ENCODE data around the gene HPS4. TPM values are rescaled to one million over a fixed set of nuclear protein-coding genes. Genes with fewer than 3 reads are reported as not detected.

The HPS4 gene
- total RNA-seq, 1 donor from 2014 or later, result 35.3 TPM

DNA sequence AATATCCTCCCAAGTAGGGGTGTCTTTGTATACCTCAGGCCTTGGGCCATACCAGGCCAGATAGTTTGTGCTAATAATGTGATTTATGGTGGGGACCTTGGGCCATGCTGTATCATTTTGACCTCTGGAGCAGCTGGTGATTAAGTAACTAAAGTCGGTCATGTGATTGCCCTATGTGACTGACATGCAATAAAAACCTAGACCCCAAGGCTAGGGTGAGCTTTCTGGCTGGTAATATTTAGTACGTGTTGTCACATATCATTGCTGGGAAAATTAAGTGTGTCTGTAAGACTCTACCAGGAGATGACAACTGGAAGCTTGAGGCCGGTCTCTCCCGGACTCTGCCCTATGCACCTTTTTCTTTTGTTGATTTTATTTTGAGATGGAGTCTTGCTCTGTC is 41.3 kb upstream of the HPS4 start:
- DNase-seq (ENCODE audit: low read depth), result no peak
- H3K4me3 ChIP-seq (ENCODE audit: low read depth, low read length), result no peak overlapping the region
- TF ChIP-seq, protein P1, sequence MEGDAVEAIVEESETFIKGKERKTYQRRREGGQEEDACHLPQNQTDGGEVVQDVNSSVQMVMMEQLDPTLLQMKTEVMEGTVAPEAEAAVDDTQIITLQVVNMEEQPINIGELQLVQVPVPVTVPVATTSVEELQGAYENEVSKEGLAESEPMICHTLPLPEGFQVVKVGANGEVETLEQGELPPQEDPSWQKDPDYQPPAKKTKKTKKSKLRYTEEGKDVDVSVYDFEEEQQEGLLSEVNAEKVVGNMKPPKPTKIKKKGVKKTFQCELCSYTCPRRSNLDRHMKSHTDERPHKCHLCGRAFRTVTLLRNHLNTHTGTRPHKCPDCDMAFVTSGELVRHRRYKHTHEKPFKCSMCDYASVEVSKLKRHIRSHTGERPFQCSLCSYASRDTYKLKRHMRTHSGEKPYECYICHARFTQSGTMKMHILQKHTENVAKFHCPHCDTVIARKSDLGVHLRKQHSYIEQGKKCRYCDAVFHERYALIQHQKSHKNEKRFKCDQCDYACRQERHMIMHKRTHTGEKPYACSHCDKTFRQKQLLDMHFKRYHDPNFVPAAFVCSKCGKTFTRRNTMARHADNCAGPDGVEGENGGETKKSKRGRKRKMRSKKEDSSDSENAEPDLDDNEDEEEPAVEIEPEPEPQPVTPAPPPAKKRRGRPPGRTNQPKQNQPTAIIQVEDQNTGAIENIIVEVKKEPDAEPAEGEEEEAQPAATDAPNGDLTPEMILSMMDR (conservative IDR thresholded peaks at IDR 0.05; ENCODE audit: low read depth, low read length), result no peak

DNA sequence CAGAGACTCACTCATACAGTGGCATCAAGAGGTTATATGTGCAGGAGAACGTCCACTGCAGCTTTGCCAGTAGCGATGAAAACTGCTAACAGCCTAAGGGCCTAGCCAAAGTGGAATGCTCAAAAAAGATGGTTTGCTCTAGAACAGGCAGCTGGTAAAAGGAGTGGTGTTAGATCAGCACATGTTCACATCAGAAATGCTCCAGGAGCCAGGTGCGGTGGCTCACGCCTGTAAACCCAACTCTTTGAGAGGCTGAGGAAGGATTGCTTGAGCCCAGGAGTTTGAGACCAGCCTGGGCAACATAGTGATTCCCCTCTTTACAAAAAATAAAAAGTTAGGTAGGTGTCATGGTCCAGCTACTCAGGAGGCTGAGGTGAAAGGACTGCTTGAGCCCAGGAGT is 39.0 kb upstream of the HPS4 start:
- no peak for DNase-seq (ENCODE audit: low read depth)
- TF ChIP-seq, protein P1 (conservative IDR thresholded peaks at IDR 0.05; ENCODE audit: low read depth, low read length), result no peak
- H3K4me3 ChIP-seq (ENCODE audit: low read depth, low read length), result no peak overlapping the region

DNA sequence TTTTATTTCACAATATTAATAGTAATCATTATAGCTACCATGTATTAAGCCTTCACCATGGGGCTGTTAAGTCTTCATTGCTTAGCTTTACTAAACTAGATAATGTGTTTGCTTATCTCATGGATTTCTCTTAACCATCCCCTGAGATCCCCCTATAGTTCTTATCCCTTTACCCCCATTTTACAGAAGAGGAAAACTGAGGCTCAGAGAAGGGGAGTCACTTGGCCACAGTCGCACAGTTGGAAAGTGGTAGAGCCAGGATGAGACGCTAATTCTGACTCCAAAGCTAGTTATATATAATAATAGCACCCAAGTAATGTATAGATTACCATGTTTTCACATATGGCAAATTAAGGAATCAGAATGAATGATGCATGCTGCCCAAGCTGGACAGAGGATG is 38.4 kb upstream of the HPS4 start:
- TF ChIP-seq, protein P1 (conservative IDR thresholded peaks at IDR 0.05; ENCODE audit: low read depth, low read length), result no peak
- DNase-seq (ENCODE audit: low read depth), result no peak
- H3K4me3 ChIP-seq (ENCODE audit: low read depth, low read length), result no peak overlapping the region

DNA sequence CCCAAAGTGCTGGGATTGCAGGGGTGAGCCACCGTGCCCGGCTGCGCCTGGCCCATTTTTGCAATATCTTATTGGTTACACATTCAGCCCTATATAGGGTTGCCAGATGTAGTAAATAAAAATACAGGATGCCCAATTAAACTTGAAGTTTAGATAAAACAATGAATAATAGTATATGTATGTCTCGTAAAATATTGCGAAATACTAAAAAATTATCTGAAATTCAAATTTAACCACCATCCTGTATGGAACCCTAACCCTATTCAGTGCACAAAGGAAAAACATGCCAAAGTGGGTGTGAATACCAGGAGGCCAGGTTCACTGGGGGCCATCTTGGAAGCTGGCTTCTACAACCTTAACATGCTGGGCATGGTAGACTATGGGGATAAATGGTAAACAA is 33.8 kb upstream of the HPS4 start:
- TF ChIP-seq, protein P1 (conservative IDR thresholded peaks at IDR 0.05; ENCODE audit: low read depth, low read length), result no peak
- DNase-seq (ENCODE audit: low read depth), result no peak
- no peak overlapping the region for H3K4me3 ChIP-seq (ENCODE audit: low read depth, low read length)

DNA sequence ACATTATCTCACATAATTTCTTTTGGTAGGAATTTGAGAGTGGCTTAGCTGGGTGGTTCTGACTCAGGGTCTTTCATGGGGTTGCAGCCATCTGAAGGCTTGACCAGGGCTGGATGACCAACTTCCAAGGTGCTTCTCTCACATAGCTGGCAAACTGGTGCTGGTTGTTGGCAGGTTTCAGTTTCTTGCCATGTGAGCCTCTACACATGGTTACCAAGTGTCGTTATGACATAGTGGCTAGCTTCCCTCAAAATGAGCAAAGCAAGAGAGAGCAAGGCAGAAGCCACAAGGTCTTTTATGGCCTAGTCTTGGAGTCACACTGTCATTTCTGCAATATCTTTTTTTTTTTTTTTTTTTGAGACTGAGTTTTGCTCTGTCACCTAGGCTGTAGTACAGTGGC is 32.9 kb upstream of the HPS4 start:
- H3K4me3 ChIP-seq (ENCODE audit: low read depth, low read length), result no peak overlapping the region
- TF ChIP-seq, protein P1 (conservative IDR thresholded peaks at IDR 0.05; ENCODE audit: low read depth, low read length), result no peak
- DNase-seq (ENCODE audit: low read depth), result no peak

DNA sequence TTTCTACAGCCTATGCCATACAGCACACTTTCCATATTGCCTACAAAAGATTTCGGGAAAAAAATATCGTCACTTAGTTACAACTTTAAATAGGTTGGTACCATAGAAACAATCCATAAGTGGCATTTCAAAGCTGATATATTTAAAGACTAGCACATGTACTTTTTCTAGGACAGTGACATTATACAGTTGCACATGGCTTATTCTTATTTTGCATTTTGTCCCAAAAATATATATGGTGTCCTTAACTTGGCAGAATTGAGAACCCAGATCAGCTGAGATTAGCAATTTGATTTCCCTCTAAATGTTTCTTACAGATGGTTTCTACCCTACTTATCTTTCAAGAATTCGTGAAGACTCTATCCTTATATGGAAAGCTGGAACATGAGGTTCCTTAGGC is 32.3 kb upstream of the HPS4 start:
- DNase-seq (ENCODE audit: low read depth), result no peak
- TF ChIP-seq, protein P1 (conservative IDR thresholded peaks at IDR 0.05; ENCODE audit: low read depth, low read length), result no peak
- no peak overlapping the region for H3K4me3 ChIP-seq (ENCODE audit: low read depth, low read length)

DNA sequence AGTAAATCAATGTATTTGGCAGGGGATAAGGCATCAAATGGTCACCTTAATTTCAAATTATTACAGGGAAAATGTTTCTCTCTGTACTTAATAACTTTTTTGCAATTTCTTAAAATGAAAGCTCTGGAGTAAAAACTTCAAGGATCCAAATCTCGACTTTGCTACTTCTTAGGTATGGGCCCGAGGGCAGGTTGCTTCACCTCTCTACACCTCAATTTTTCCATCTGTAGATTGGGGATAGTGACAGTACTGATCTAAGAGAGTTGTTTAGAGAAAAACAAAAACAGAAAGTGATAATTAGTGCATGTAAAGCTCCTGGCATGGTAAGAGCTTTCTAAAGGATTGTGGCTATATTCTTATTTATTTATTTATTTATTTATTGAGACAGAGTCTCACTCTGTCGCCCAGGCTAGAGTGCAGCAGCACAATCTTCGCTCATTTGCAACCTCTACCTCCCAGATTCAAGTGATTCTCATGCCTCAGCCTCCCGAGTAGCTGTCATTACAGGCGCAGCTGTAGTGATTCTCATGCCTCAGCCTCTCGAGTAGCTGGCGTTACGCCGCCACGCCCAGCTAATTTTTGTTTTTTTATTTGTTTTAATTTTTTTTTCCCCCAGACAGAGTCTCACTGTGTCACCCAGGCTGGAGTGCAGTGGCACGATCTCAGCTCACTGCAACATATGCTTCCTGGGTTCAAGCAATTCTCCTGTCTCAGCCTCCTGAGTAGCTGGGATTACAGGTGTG is 31.0 kb upstream of the HPS4 start:
- no peak overlapping the region for H3K4me3 ChIP-seq (ENCODE audit: low read depth, low read length)
- no peak for DNase-seq (ENCODE audit: low read depth)
- TF ChIP-seq, protein P1 (conservative IDR thresholded peaks at IDR 0.05; ENCODE audit: low read depth, low read length), result no peak
